GM18867 (cell line): ENCODE data around the gene ABCC6.

Experiments used
- ATAC-seq: cut with Tn5 transposase; IDR thresholded peaks from one replicate; pipeline ENCODE4 v1.9.1; 2021; ENCODE audit warnings: mild to moderate bottlenecking, moderate library complexity; ENCODE audit not compliant: unreplicated experiment

ABCC6 gene

DNA sequence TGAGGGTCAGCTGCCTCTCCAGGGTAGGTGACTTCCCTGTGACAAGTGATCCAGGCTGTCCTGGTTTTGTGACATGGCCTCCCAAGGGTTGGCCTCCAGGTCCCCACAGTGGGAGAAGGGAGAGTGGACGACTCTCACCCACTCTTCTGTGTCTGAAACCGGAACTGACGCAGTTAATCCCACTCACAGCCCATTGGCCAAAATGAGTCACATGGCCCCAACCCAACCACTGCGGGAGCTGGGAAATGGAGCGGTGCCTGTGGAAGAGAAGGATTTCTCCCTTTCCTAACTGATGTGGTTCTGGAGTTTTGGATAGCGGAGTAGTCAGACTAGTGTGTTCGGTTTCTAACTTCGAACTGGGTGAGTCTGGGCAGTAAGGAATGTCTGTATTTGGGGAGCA is 79.4 kb downstream of the ABCC6 start:
- no peak for ATAC-seq

DNA sequence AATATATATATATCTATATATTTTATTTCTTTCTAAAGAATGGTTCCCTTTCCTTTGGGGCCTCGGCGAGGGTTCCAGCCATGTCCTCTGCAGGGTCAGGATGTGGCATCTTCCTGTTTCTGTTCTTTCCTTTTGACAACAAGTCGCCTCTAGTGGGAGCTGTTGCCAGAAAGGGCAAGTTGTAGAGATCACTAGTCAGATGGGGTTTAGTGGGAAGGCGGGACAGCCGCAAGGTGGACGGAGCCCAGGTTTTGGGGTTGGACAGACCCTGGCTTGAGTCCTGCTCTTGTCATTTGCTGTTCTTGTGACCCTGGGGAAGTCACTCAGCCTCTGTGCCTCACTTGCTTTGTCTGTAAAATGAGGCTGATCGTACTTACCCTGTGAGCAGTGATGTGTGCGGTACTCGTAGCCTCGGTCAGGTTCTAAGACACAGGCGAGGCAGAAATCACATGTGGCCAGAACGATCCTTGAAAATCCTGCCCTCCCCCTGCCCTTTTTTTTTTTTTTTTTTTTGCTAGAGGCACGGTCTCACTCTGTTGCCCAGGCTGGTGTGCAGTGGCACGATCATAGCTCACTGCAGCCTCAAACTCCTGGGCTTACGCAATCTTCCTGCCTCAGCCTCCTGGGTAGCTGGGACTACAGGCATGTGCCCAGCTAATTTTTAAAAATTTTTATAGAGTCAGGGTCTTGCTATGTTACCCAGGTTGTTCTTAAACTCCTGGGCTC is 80.1 kb downstream of the ABCC6 start:
- no peak for ATAC-seq

GRCh38 chr16:16141784-16142396 is 81.4 kb downstream of the ABCC6 start:
- no peak for ATAC-seq

DNA sequence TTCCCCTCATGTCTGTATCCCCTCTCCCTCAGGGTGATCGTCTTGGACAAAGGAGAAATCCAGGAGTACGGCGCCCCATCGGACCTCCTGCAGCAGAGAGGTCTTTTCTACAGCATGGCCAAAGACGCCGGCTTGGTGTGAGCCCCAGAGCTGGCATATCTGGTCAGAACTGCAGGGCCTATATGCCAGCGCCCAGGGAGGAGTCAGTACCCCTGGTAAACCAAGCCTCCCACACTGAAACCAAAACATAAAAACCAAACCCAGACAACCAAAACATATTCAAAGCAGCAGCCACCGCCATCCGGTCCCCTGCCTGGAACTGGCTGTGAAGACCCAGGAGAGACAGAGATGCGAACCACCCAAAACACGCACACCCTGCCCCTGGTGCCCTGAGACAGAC is 82.2 kb downstream of the ABCC6 start:
- ATAC-seq: no peak

DNA sequence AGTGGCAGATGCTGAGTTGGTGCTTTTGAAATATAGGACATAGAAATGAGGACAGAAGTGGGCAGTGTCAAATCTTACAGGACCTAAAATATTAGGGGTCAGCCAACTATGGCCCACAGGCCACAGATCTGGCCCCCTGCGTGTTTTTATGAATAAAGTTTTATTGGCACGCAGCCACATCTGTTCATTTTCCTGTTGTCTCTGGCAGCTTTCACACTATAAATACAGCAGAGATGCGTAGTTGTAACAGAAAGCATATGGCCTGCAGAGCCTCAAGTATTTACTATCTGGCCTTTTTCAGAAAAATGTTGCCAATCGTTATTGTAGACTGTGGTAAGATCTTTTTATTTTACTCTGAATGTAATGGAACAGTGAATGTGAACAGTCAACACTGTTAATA is 82.8 kb downstream of the ABCC6 start:
- no peak for ATAC-seq

DNA sequence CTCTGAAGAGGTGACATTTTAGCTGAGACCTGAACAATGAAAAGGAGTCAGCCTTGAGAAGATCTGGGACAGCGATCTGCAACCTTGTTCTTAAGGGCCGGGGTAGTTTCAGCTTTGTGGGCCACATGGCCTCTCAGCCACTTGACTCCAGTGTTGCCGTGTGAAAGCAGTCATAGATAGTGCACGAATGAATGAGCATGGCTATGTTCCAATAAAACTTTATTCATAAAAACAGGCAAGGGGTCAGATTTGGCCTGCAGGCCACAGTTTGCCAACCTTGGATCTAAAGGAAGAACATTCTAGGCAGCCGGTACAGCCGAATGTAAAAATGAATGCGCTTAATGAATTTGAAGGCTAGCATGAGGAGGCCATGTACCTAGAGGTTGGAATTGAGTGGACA is 83.5 kb downstream of the ABCC6 start:
- ATAC-seq: no peak

- ATAC-seq: no peak
These were observed 84.2 kb downstream of the ABCC6 start for GRCh38 chr16:16139061-16139460.

- ATAC-seq: no peak
These were observed 85.2 kb downstream of the ABCC6 start for GRCh38 chr16:16138034-16138635.

- ATAC-seq: no peak
These were observed 86.2 kb downstream of the ABCC6 start for GRCh38 chr16:16137110-16137509.

GRCh38 chr16:16136588-16136987 is 86.7 kb downstream of the ABCC6 start:
- ATAC-seq: no peak

- no peak for ATAC-seq
These were observed 89.2 kb downstream of the ABCC6 start for GRCh38 chr16:16133943-16134604.

DNA sequence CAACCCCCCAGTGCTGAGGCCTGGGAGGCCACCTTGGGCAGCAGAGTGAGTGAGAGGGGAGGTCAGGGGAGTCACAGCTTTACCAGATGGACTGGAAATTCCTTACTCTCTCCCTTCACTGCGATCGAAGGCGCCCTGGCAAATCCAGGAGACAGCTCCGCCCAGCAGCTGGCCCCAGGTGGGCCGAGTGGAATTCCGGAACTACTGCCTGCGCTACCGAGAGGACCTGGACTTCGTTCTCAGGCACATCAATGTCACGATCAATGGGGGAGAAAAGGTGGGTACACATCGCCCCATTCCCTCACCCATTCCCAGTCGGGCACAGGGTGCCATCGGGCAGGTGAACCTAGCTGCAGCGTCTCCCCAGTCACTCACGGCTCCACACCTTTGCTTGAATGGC is 91.6 kb downstream of the ABCC6 start:
- no peak for ATAC-seq

DNA sequence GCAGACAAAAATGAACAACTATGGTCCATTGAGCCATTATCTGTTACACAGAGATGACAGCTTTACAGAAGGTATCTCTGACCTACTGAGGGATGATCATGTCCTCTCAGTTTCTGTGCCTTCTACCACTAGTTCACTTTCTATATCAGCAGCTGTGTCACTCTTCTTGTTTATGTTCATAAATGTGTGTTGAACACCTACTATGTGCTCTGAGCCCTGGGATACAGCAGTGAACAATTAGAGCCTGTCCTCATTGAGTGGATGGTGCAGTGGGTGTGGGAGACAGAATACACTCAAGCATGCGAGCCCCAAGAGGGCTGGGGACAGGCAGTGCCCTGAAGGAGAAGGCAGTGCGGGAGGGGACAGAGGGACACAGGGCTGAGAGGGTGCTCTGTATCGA is 92.1 kb downstream of the ABCC6 start:
- ATAC-seq: no peak

DNA sequence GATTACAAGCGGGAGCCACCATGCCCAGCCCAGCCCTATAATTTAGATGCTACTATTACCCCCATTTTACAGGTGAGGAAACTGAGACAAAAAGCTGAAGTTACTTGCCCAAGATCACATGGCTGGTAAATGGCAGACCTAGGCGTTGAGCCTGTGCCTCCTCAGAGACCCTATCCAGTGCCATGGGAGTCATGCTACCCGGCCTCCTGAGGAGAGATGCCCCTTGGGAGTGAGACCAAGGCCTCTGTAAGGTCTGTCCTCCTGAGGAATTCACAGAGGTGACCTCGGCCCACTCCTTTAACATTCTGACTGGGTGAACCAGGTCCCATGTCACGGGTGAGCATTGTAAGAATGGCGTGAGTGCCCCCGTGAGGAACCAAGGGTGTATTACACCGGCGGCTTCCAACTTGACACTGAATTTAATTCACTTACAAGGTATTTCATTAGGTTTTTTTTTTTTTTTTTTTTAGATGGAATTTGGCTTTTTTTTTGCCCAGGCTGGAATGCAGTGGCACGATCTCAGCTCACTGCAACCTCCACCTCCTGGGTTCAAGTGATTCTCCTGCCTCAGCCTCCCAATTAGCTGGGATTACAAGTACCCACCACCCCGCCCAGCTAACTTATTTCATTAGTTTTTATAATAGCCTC is 95.7 kb downstream of the ABCC6 start:
- ATAC-seq: no peak

GRCh38 chr16:16126896-16127295 is 96.4 kb downstream of the ABCC6 start:
- ATAC-seq: no peak

DNA sequence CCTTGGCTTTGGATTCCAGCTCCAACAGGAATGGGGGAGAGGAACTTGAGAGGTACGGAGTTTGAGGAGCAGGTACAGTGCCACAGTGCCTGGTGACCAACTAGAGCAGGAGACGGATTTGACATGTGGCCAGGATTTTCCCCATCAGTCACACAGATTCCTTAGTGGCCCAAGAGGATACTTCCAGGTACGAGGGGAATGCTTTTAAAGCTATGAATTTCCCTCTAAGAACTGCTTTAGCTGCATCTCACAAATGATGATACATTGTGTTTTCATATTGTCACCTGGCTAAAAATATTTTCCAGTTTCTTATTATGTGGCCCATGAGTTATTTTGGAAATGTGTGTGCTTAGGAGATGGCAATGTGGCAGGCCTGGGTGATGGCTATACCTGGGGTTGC is 98.3 kb downstream of the ABCC6 start:
- ATAC-seq: no peak

GRCh38 chr16:16124438-16124837 is 98.9 kb downstream of the ABCC6 start:
- ATAC-seq: no peak

DNA sequence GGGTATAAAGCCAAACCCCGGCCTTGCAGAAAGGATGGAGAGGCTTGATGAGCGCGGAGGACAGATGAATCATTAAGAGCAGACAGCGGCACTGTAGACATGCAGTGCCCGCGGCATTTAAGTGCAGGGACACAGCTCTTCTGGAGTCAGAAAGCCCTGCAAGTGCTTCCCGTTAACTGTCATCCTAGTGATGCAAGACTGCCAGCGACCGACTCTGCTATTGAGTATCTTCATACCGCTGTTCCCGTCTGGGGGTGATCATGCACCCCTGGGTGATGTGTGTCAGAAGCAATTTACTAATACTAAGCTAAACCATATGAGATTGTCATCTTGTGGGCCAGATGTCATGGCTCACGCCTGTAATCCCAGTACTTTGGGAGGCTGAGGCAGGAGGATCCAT is 101.0 kb downstream of the ABCC6 start:
- ATAC-seq: no peak

DNA sequence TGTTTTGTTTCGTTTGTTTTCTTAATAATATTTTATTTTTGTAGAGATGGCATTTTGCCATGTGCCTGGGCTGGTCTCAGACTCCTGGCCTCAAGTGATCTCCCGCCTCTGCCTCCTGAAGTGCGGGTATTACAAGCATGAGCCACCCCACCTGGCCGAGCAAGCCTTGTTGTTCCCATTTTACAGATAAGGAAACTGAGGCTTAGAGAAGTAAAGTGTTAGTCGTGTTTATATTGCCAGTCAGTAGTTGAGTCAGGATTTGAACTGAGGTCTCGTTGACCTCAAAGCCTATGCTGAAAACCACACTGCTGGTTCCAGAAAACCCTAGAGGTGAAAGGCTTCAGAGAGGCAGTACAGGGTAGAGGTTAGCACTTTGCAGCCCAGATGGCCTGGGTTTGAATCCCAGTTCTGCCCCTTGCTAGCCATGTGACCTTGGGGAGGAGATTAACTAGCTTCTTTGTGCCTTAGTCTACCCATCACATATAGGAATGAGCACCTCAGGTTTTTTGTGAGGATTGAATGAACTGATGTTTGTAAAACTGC is 102.0 kb downstream of the ABCC6 start:
- ATAC-seq: no peak

- no peak for ATAC-seq
These were observed 102.7 kb downstream of the ABCC6 start for GRCh38 chr16:16120382-16121184.
